OCI-LY1 (cell line): ENCODE data around the gene BMP7.

Experiments
- H2AFZ ChIP-seq: fragments of 200-600 bp; sonication (generic), shearing (Covaris generic); 2 replicates; pipeline ENCODE4 v1.6.0; 2014; ENCODE audit warnings: antibody characterized with exemption, mild to moderate bottlenecking, low read length
- H3F3A ChIP-seq: fragments of 200-600 bp; sonication (generic), shearing (Covaris generic); 2 replicates; pipeline ENCODE4 v1.6.0; 2014; ENCODE audit warnings: mild to moderate bottlenecking, antibody characterized with exemption, low read length, moderate library complexity; ENCODE audit not compliant: insufficient read depth
- H3K27ac ChIP-seq: fragments of 200-600 bp; sonication (generic); 2 replicates; pipeline ENCODE4 v1.5.1; 2014; ENCODE audit warnings: low read length, mixed run types, mild to moderate bottlenecking, low read depth; ENCODE audit not compliant: poor library complexity, severe bottlenecking
- H3K27me3 ChIP-seq: fragments of 200-600 bp; sonication (generic); 2 replicates; pipeline ENCODE4 v1.6.0; 2014; ENCODE audit warnings: antibody characterized with exemption, mild to moderate bottlenecking, low read length, moderate library complexity; ENCODE audit not compliant: insufficient read depth
- H3K36me3 ChIP-seq: fragments of 200-600 bp; sonication (generic); 2 replicates; pipeline ENCODE4 v1.6.1; 2014; ENCODE audit warnings: mild to moderate bottlenecking, antibody characterized with exemption, low read length, moderate library complexity, mixed read lengths; ENCODE audit not compliant: insufficient read depth
- H3K4me1 ChIP-seq: fragments of 200-600 bp; sonication (generic); 2 replicates; pipeline ENCODE4 v1.5.1; 2014; ENCODE audit warnings: mild to moderate bottlenecking, low read length, moderate library complexity; ENCODE audit not compliant: insufficient read depth, severe bottlenecking
- H3K4me2 ChIP-seq: fragments of 200-600 bp; sonication (generic), shearing (Covaris generic); 2 replicates; pipeline ENCODE4 v1.6.1; 2014; ENCODE audit warnings: low read length
- H3K4me3 ChIP-seq: fragments of 200-600 bp; sonication (generic); 2 replicates; pipeline ENCODE4 v1.5.1; 2014; ENCODE audit warnings: low read length, low read depth, mild to moderate bottlenecking, mixed read lengths; ENCODE audit not compliant: poor library complexity, severe bottlenecking
- H3K79me2 ChIP-seq: fragments of 200-600 bp; shearing (Covaris generic); 2 replicates; pipeline ENCODE4 v1.6.1; 2016; ENCODE audit warnings: mixed run types, low read length, mixed read lengths; ENCODE audit not compliant: insufficient read depth
- H3K9ac ChIP-seq: fragments of 200-600 bp; sonication (generic), shearing (Covaris generic); 2 replicates; pipeline ENCODE4 v1.6.1; 2014; ENCODE audit warnings: mild to moderate bottlenecking, low read length, mixed read lengths
- H3K9me2 ChIP-seq: fragments of 200-600 bp; sonication (generic), shearing (Covaris generic); 2 replicates; pipeline ENCODE4 v1.6.1; 2014; ENCODE audit warnings: low read depth, mild to moderate bottlenecking, low read length, mixed read lengths
- H3K9me3 ChIP-seq: fragments of 200-600 bp; shearing (Covaris generic); 2 replicates; pipeline ENCODE4 v1.6.1; 2014; ENCODE audit warnings: low read length, mixed read lengths
- H4K20me1 ChIP-seq: fragments of 200-600 bp; sonication (generic), shearing (Covaris generic); 2 replicates; pipeline ENCODE4 v1.6.0; 2016; ENCODE audit warnings: mild to moderate bottlenecking, low read length; ENCODE audit not compliant: insufficient read depth
- EZH2 ChIP-seq: fragments of 200-600 bp; sonication (generic), shearing (Covaris generic); IDR thresholded peaks from 2 replicates; pipeline ENCODE4 v1.8.0; 2017; ENCODE audit warnings: borderline replicate concordance, mixed run types, mild to moderate bottlenecking, antibody characterized with exemption, low read length, moderate library complexity, mixed read lengths
- TF ChIP-seq, protein P1 (sequence below): fragments of 200-600 bp; sonication (generic), shearing (Covaris generic); IDR thresholded peaks from 2 replicates; pipeline ENCODE4 v1.5.1; 2017; ENCODE audit warnings: mild to moderate bottlenecking, antibody characterized with exemption, low read length, moderate library complexity, mixed read lengths

Gene BMP7

GRCh38 chr20:57306747-57307146, 40.3 kb upstream of the BMP7 start:
- H3K4me2 ChIP-seq: no peak overlapping the region
- no peaks in the 10 kb centered on the region for H3K79me2 ChIP-seq
- H3K9me3 ChIP-seq: no peaks in the 10 kb centered on the region
- no peak for TF ChIP-seq EZH2
- TF ChIP-seq, protein P1, sequence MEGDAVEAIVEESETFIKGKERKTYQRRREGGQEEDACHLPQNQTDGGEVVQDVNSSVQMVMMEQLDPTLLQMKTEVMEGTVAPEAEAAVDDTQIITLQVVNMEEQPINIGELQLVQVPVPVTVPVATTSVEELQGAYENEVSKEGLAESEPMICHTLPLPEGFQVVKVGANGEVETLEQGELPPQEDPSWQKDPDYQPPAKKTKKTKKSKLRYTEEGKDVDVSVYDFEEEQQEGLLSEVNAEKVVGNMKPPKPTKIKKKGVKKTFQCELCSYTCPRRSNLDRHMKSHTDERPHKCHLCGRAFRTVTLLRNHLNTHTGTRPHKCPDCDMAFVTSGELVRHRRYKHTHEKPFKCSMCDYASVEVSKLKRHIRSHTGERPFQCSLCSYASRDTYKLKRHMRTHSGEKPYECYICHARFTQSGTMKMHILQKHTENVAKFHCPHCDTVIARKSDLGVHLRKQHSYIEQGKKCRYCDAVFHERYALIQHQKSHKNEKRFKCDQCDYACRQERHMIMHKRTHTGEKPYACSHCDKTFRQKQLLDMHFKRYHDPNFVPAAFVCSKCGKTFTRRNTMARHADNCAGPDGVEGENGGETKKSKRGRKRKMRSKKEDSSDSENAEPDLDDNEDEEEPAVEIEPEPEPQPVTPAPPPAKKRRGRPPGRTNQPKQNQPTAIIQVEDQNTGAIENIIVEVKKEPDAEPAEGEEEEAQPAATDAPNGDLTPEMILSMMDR: no peak
- no peaks in the 10 kb centered on the region for H3K36me3 ChIP-seq
- no peaks in the 10 kb centered on the region for H4K20me1 ChIP-seq
- H3K4me3 ChIP-seq: no peak overlapping the region
- H3K9ac ChIP-seq: no peak overlapping the region; the same call in 1 of the 2 replicates
- no peaks in the 10 kb centered on the region for H3K27me3 ChIP-seq
- peak overlapping the region; percentile 100 for H3K27ac ChIP-seq
- H3K4me1 ChIP-seq: peaks cover 73% of the 10 kb centered on the region
- H2AFZ ChIP-seq: no peak overlapping the region
- H3K9me2 ChIP-seq: no peaks in the 10 kb centered on the region
- H3F3A ChIP-seq: no peaks in the 10 kb centered on the region; the same call in 1 of the 2 replicates

DNA sequence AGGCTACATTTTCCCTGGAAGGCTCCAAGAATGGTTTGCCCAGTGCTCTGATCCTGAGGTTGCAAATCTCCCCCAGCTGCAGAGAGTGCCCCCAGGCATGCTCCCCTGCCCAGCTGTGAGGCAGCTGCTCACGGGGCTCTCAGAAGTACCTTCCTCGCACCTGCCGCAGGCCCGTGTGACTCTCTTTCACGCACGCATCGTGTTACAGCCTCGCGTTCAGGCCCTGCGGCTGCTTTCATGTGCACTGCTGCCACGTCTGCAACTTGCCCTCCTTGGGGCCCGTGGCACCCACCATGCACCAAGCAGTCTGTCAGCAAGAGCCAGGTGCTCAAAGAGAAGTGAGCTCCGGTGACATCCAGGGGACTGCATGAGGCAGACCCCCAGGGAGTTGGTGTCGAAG, 34.6 kb upstream of the BMP7 start:
- peak overlapping the region; percentile 51 for H3K27ac ChIP-seq

GRCh38 chr20:57298457-57298856, 32.0 kb upstream of the BMP7 start:
- TF ChIP-seq EZH2: no peak
- TF ChIP-seq, protein P1: no peak
- Histone ChIP-seq H3K9me3 (no peaks in the 10 kb centered on the region), H3K4me1 (peaks cover 42% of the 10 kb centered on the region), H3K9me2 (no peaks in the 10 kb centered on the region), H3K27ac (peak overlapping the region; percentile 7), H3K27me3 (no peaks in the 10 kb centered on the region), H4K20me1 (no peaks in the 10 kb centered on the region), H3K4me3 (no peak overlapping the region), H3F3A (no peaks in the 10 kb centered on the region), H3K4me2 (no peak overlapping the region), H3K36me3 (no peaks in the 10 kb centered on the region), H3K79me2 (no peaks in the 10 kb centered on the region), H3K9ac (no peak overlapping the region), H2AFZ (no peak overlapping the region)

More for the DNA sequence above, 34.6 kb upstream of the BMP7 start:
- Histone ChIP-seq H3K27me3 (no peaks in the 10 kb centered on the region), H3K4me3 (no peak overlapping the region), H3K79me2 (no peaks in the 10 kb centered on the region), H3K36me3 (no peaks in the 10 kb centered on the region), H2AFZ (no peak overlapping the region), H3K9me2 (no peaks in the 10 kb centered on the region), H3F3A (no peaks in the 10 kb centered on the region), H3K4me1 (peaks cover 41% of the 10 kb centered on the region), H3K9ac (no peak overlapping the region), H3K4me2 (no peak overlapping the region), H3K9me3 (no peaks in the 10 kb centered on the region), H4K20me1 (no peaks in the 10 kb centered on the region)
- no peak for TF ChIP-seq EZH2
- TF ChIP-seq, protein P1: no peak
